ENCODE results near the gene POLDIP2. TPM values are rescaled to one million over a fixed set of nuclear protein-coding genes. Genes with fewer than 3 reads are reported as not detected.

The POLDIP2 gene
- total RNA-seq, 1 experiment from 2014 or later = 200 TPM

GRCh38 chr17:28368915-28369683 lies 11.8 kb upstream of the POLDIP2 start:
- in situ Hi-C loops (cut with HindIII; ENCODE audit: low sequenced_read_pairs) = no loop called here
- DNase-seq (ENCODE audit: low spot score) = no peak

GRCh38 chr17:28368306-28368831 lies 11.0 kb upstream of the POLDIP2 start:
- DNase-seq (ENCODE audit: low spot score) = no peak
- in situ Hi-C loops (cut with HindIII; ENCODE audit: low sequenced_read_pairs) = no loop called here

GRCh38 chr17:28367641-28368305 lies 10.4 kb upstream of the POLDIP2 start:
- in situ Hi-C loops (cut with HindIII; ENCODE audit: low sequenced_read_pairs) = no loop called here
- no peak for DNase-seq (ENCODE audit: low spot score)

- no peak for DNase-seq (ENCODE audit: low spot score)
- in situ Hi-C loops (cut with HindIII; ENCODE audit: low sequenced_read_pairs) = no loop called here
These were observed 9.3 kb upstream of the POLDIP2 start for GRCh38 chr17:28366605-28367004.

- in situ Hi-C loops (cut with HindIII; ENCODE audit: low sequenced_read_pairs) = no loop called here
- no peak for DNase-seq (ENCODE audit: low spot score)
These were observed 8.2 kb upstream of the POLDIP2 start for GRCh38 chr17:28365487-28365886.

- DNase-seq (ENCODE audit: low spot score) = no peak
- in situ Hi-C loops (cut with HindIII; ENCODE audit: low sequenced_read_pairs) = no loop called here
These were observed 7.5 kb upstream of the POLDIP2 start, which contains the start of gene SEBOX for GRCh38 chr17:28364665-28365363. SEBOX (minus strand) TSS chr17:28365199; CDS start chr17:28365151, 48 bp downstream.

GRCh38 chr17:28363776-28364650 lies 6.7 kb upstream of the POLDIP2 start:
- in situ Hi-C loops (cut with HindIII; ENCODE audit: low sequenced_read_pairs) = no loop called here
- no peak for DNase-seq (ENCODE audit: low spot score)

- in situ Hi-C loops (cut with HindIII; ENCODE audit: low sequenced_read_pairs) = no loop called here
- DNase-seq (ENCODE audit: low spot score) = no peak
These were observed 5.9 kb upstream of the POLDIP2 start for GRCh38 chr17:28363186-28363585.

- in situ Hi-C loops (cut with HindIII; ENCODE audit: low sequenced_read_pairs) = no loop called here
- DNase-seq (ENCODE audit: low spot score) = no peak
These were observed 522 bp upstream of the POLDIP2 start for GRCh38 chr17:28357901-28358197.

- DNase-seq (ENCODE audit: low spot score) = no peak
- in situ Hi-C loops (cut with HindIII; ENCODE audit: low sequenced_read_pairs) = no loop called here
These were observed 7.1 kb downstream of the POLDIP2 start for GRCh38 chr17:28350271-28350670.

GRCh38 chr17:28348979-28349378 lies 8.3 kb downstream of the POLDIP2 start:
- in situ Hi-C loops (cut with HindIII; ENCODE audit: low sequenced_read_pairs) = no loop called here
- no peak for DNase-seq (ENCODE audit: low spot score)

- no peak for DNase-seq (ENCODE audit: low spot score)
- in situ Hi-C loops (cut with HindIII; ENCODE audit: low sequenced_read_pairs) = no loop called here
These were observed 10.0 kb downstream of the POLDIP2 start for GRCh38 chr17:28347261-28347891.

- in situ Hi-C loops (cut with HindIII; ENCODE audit: low sequenced_read_pairs) = no loop called here
- DNase-seq (ENCODE audit: low spot score) = no peak
These were observed 10.5 kb downstream of the POLDIP2 start for GRCh38 chr17:28346746-28347246.

- no peak for DNase-seq (ENCODE audit: low spot score)
- in situ Hi-C loops (cut with HindIII; ENCODE audit: low sequenced_read_pairs) = no loop called here
These were observed 11.1 kb downstream of the POLDIP2 start for GRCh38 chr17:28346199-28346580.

- DNase-seq (ENCODE audit: low spot score) = no peak
- in situ Hi-C loops (cut with HindIII; ENCODE audit: low sequenced_read_pairs) = no loop called here
These were observed 11.7 kb downstream of the POLDIP2 start for GRCh38 chr17:28345419-28346198.

- in situ Hi-C loops (cut with HindIII; ENCODE audit: low sequenced_read_pairs) = no loop called here
- no peak for DNase-seq (ENCODE audit: low spot score)
These were observed 12.9 kb downstream of the POLDIP2 start for GRCh38 chr17:28344435-28344901.

GRCh38 chr17:28344011-28344410 lies 13.3 kb downstream of the POLDIP2 start:
- DNase-seq (ENCODE audit: low spot score) = no peak
- in situ Hi-C loops (cut with HindIII; ENCODE audit: low sequenced_read_pairs) = no loop called here

- DNase-seq (ENCODE audit: low spot score) = no peak
- in situ Hi-C loops (cut with HindIII; ENCODE audit: low sequenced_read_pairs) = no loop called here
These were observed 13.8 kb downstream of the POLDIP2 start for GRCh38 chr17:28343491-28343932.
